ENCODE data around the gene NPC2. TPM values are rescaled to one million over a fixed set of nuclear protein-coding genes. Genes with fewer than 3 reads are reported as not detected.

The NPC2 gene
- total RNA-seq, 1 donor, result 166 TPM

DNA sequence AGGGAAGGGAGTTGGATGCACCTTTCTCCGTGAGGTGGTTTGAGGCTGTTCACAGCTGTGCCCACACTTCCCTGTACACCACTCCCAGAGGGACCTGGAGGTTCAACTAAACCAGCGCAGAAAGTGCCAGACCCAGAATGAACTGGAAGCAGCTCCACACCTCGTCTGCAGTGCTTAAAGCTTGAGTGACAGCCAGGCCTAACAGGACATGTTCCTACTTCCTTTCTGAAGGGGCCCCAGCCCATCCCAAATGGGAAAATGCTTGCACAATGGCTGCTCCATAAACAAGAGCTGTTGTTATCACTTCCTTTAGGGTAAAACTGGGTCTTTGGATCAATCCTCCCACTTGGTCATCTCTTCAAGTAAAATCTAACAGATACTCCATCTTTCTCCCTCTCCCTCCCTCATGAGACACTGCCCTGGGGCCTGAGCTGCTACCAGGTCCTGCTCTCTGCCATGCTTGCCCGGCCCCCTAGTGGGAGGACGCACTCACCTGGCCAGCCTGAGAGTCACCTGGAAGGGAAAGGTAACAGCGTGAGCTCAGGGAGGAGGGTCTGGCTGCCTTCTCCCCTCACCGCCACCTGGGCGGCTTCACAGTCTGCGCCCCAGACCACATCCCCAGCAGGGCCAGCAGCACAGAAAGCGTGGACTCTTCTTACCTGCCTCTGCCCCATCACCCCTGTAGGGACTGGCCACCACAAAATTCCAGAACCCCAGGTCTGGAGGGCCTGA is 33.9 kb upstream of the NPC2 start:
- Histone ChIP-seq H3K4me3 (ENCODE audit: low read length) (no peak overlapping the region), H3K9me3 (ENCODE audit: low read depth, low read length) (no peaks in the 10 kb centered on the region), H3K27me3 (ENCODE audit: insufficient read depth, low read length) (no peaks in the 10 kb centered on the region), H3K4me1 (ENCODE audit: insufficient read depth, low read length) (no peaks in the 10 kb centered on the region)

DNA sequence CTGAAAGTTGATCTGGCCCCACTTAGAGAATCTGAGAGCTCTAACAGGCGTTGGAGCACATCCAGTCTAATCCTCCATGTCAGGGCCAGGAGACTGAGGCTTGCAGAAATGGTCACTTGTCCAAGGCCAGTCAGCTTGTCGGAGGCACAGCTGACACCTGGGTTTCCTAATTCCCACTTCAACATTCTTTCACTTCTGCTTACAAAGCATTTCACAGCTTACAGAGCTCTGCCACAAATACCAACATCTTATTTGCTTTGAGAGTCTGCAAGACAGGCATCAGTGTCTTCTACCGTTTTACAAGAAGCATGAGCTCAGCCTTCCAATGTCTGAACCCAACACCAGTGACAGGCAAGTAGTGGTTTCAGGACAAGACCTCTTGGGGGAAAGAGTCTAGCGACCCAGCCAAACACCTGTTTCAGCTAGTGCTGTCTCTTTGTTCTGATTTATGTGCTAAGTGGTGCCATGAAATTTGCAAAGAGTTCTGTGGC is 32.3 kb upstream of the NPC2 start:
- Histone ChIP-seq H3K4me1 (ENCODE audit: insufficient read depth, low read length) (no peaks in the 10 kb centered on the region), H3K9me3 (ENCODE audit: low read depth, low read length) (no peaks in the 10 kb centered on the region), H3K4me3 (ENCODE audit: low read length) (no peak overlapping the region), H3K27me3 (ENCODE audit: insufficient read depth, low read length) (no peaks in the 10 kb centered on the region)

DNA sequence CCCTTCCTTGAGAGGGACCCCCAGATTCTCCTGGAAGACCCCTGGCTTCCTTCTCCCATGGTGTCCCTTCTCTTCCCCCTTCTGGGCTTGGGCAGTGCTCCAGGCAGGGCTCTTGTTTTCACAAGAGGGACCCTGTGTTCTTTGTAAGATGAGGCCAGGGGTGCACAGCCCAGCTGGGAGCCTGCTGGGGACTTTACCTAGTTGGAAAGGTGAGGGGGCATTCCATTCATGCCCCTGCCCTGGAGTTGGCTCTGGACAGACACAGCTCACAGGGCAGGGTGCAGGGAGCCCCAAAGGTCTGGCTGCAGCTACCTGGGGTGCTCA is 31.7 kb upstream of the NPC2 start:
- H3K4me3 ChIP-seq (ENCODE audit: low read length), result no peak overlapping the region
- no peaks in the 10 kb centered on the region for H3K27me3 ChIP-seq (ENCODE audit: insufficient read depth, low read length)
- H3K9me3 ChIP-seq (ENCODE audit: low read depth, low read length), result no peaks in the 10 kb centered on the region
- H3K4me1 ChIP-seq (ENCODE audit: insufficient read depth, low read length), result no peaks in the 10 kb centered on the region

DNA sequence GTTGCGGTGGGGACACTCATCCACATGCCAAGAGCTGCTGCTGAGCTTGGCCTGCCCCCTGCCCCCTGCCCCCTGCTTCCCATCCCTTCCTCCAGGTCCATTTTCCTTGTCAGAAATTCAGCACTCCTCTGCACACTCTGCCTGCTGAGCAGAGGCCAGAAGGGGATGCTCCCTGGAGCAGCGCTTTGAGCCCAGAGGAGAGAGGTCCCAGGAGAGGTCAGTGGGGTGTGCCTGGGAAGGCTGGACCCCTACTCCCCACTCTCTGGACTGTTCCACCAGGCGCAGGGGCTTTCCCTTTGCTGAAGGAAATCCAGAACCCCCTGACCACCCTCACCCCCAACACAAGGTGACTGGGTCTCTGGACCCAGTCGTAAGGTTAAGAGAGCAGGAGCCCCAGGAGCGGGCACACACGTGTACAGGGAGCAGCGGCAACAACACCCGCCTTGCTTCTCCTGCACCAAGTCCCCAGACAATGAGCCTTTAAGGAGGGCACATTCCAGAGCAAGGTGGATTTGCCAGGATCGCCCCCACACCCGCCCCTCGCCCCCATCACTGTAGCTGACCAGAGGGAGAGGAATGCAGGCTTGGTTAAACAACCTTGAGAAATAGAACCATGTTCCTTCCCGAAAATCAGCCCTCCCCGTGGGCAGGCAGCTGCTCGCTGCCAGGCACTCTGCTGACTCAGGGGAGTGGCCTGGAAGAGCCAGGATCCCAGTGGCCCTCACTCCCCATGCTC is 31.1 kb upstream of the NPC2 start:
- Histone ChIP-seq H3K27me3 (ENCODE audit: insufficient read depth, low read length) (no peaks in the 10 kb centered on the region), H3K9me3 (ENCODE audit: low read depth, low read length) (no peaks in the 10 kb centered on the region), H3K4me3 (ENCODE audit: low read length) (no peak overlapping the region), H3K4me1 (ENCODE audit: insufficient read depth, low read length) (no peaks in the 10 kb centered on the region)

DNA sequence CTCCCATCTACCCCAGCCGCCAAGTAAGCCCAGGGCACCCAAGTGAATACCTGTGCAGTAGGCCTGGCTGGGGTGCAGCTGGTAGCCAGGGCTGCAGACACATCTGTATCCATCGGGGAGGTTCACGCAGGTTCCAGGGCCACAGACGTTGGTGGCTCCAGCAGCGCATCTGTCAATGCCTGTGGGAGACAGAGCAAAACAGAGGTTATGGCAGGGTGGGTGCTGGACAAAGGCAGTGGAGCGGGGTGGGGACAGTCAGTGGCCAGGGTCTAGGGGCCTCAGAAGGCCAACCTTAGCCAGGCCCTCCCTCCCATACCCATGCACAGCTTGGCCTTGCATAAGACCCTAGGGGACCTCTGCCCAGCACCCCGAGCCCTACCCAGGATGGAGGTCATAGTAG is 29.6 kb upstream of the NPC2 start:
- Histone ChIP-seq H3K9me3 (ENCODE audit: low read depth, low read length) (no peaks in the 10 kb centered on the region), H3K4me3 (ENCODE audit: low read length) (no peak overlapping the region), H3K27me3 (ENCODE audit: insufficient read depth, low read length) (no peaks in the 10 kb centered on the region), H3K4me1 (ENCODE audit: insufficient read depth, low read length) (no peaks in the 10 kb centered on the region)

DNA sequence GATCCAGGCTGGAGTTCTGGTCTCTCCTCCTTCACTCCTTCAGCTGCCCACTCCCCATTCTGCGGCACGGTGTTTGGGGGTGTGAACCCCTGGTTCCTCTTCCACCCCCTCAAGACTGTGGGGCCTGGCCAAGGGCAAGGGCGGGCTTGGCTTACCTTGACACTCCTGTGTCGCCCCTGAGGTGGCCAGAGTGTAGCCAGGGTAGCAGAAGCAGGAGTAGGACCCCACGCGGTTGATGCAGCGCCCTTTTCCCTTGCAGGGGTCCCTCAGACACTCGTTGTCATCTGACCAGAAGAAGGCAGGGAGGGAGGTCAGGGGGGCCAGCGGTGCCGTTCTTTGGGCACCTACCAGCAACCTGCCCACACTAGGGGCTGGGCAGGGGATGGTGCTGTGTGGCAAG is 28.7 kb upstream of the NPC2 start:
- Histone ChIP-seq H3K4me3 (ENCODE audit: low read length) (no peak overlapping the region), H3K4me1 (ENCODE audit: insufficient read depth, low read length) (no peaks in the 10 kb centered on the region), H3K27me3 (ENCODE audit: insufficient read depth, low read length) (no peaks in the 10 kb centered on the region), H3K9me3 (ENCODE audit: low read depth, low read length) (no peaks in the 10 kb centered on the region)

DNA sequence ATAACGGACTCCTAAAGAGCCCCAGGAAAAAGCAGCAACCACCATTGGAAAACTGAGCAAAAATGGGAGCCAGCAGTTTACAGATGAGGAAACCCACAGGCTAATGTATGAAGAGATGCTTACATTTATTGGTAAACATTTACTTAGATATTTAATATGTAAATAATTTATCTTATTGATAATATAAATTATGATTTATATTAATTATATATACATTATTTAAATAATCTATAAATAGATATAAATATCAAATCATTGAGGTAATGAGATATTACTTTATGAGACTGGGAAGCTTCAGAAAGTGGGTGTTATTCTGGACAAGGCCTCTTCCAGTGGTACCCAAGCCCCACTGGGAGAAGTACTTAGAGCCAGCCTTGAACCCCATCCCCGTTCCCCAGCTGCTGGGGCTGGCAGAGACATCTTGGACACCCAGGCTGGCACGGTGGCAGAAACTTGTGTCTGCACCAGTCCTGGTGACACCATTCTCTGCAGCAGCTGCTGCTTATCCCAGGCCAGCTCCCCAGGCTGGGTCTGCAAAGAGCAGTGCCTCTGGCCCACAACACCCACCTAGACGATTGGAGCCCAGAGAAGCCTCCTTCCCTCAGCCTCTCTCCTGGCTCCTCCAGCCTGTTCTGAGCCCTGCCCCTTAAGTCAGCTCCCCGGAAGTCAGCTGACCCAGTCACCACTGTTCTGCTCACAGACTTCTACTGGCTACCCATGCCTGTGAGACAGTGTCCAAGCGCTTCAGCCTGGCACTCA is 26.4 kb upstream of the NPC2 start:
- peaks cover 10% of the 10 kb centered on the region for H3K4me1 ChIP-seq (ENCODE audit: insufficient read depth, low read length)
- H3K4me3 ChIP-seq (ENCODE audit: low read length), result no peak overlapping the region
- no peaks in the 10 kb centered on the region for H3K9me3 ChIP-seq (ENCODE audit: low read depth, low read length)
- no peaks in the 10 kb centered on the region for H3K27me3 ChIP-seq (ENCODE audit: insufficient read depth, low read length)

DNA sequence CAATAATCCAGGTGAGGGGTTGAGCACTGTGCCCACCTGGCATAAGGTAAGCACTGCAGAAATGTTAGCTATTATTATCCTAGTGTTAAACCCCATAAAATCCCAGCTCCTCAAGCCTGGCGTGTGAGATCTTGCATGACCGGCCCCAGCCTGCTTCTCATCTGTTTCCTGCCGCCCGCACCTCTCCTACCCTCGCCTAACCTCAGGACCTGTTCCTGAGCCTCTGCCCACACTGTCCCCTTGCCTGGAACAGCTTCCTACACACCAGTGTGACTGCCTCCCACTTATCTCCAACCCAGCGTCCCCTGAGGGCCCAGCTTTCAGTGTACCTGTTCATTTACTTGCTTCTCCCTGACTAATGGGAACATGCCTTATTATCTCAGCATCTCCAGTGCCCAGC is 25.1 kb upstream of the NPC2 start:
- Histone ChIP-seq H3K4me3 (ENCODE audit: low read length) (no peak overlapping the region), H3K4me1 (ENCODE audit: insufficient read depth, low read length) (peaks cover 16% of the 10 kb centered on the region), H3K9me3 (ENCODE audit: low read depth, low read length) (no peaks in the 10 kb centered on the region), H3K27me3 (ENCODE audit: insufficient read depth, low read length) (no peaks in the 10 kb centered on the region)

DNA sequence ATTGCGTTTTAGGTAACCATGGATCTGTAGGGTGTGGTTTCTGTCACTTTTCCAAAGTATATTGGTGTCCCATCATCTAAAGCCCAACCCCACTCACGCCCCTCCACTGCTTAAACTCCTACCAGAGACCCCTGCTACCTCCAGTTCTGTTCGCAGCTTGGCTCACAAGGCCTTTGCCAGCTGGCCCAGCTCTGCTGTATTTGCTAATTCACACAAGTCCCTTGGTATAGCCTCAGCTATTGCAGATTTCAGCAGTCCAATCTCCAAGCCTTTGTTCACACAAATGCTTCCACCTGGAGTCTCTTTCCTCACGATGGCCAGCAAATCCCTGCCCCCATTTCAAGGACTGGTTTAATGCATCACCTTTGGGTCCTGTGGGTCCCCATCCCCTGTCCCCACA is 24.6 kb upstream of the NPC2 start:
- Histone ChIP-seq H3K4me1 (ENCODE audit: insufficient read depth, low read length) (peaks cover 16% of the 10 kb centered on the region), H3K4me3 (ENCODE audit: low read length) (no peak overlapping the region), H3K27me3 (ENCODE audit: insufficient read depth, low read length) (no peaks in the 10 kb centered on the region), H3K9me3 (ENCODE audit: low read depth, low read length) (no peaks in the 10 kb centered on the region)

DNA sequence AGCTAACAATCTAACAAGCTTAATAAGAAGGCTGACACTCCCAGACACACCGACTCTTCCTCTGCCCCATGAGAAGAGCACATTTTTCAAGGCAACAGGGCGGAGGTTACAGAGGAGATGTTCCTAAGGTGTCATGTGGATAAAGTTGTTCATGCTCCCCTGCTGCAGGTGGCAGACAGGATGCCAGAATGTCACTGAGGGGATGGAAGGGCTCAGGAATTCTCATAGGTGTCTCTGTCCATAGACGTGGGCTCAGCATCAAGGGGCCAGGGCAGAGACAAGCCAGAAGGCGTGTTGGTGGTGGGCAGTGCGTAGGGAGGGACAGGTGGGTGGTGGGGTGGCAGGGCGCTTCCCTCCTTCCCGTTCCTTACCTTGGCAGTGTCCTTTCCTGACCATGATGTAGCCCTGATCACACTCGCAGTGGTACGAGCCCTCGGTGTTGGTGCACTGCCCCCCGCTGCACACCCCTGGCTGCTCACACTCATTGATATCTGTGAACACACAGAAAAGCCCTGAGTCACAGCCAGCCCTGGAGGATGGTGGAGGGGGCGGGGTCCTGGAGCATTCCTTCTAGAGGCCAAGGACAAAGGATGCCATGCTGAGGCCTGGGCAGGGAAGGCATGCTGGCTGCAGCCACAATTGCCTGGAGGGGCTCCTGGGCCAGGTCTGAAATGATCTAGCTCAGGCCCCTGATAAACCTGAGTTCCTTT is 23.5 kb upstream of the NPC2 start:
- H3K4me1 ChIP-seq (ENCODE audit: insufficient read depth, low read length), result peaks cover 16% of the 10 kb centered on the region
- no peaks in the 10 kb centered on the region for H3K9me3 ChIP-seq (ENCODE audit: low read depth, low read length)
- no peak overlapping the region for H3K4me3 ChIP-seq (ENCODE audit: low read length)
- H3K27me3 ChIP-seq (ENCODE audit: insufficient read depth, low read length), result no peaks in the 10 kb centered on the region

DNA sequence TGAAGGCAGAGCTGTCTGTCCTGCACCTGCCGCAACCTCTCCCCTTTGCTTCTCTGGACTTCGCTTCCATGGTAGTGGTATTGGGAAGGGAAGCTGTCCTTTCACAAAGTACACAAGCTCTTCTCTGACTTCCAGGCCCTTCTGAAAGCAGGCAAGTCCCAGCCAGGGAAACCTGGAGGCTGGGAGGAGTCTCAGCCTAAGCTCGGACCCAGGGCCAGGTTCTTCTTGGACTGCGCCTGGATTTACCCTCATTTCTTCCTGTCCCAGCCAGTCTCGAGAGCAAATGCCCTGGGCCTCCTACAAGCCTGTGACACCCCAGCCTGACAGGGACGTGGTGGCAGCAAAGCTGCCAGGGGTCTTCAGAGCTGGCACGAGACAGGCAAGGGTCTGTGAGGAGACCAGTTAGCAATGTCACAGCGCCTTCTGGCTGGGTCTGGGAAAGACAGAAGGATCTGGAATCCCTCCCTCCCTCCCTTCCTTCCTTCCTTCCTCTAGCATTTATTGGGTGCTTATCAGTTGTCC is 22.8 kb upstream of the NPC2 start:
- Histone ChIP-seq H3K4me1 (ENCODE audit: insufficient read depth, low read length) (peaks cover 16% of the 10 kb centered on the region), H3K27me3 (ENCODE audit: insufficient read depth, low read length) (no peaks in the 10 kb centered on the region), H3K9me3 (ENCODE audit: low read depth, low read length) (no peaks in the 10 kb centered on the region), H3K4me3 (ENCODE audit: low read length) (no peak overlapping the region)

DNA sequence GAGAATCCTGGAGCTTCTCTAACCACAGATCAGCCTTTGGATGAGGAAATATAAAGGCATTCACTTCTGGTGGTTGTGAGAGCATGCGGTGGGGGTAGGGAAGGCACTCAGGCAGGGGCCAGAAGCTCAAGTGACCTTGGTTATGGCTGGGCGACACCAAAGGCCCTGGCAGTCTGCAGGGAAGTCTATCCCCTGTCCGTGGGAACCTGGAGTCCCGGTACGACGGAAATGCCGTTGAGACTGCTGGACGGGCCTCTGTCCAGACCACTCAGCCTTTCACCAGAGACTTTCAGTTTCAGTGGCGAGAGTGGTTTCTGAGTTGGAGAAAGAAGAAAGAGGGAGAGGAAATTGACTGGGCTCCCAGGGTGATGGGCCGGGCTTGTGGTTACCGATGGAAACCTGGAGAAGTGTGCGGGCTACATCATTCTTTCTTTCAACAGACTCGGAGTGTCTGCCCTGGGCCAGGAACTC is 21.4 kb upstream of the NPC2 start:
- H3K9me3 ChIP-seq (ENCODE audit: low read depth, low read length), result no peaks in the 10 kb centered on the region
- H3K27me3 ChIP-seq (ENCODE audit: insufficient read depth, low read length), result no peaks in the 10 kb centered on the region
- H3K4me3 ChIP-seq (ENCODE audit: low read length), result no peak overlapping the region
- peaks cover 16% of the 10 kb centered on the region for H3K4me1 ChIP-seq (ENCODE audit: insufficient read depth, low read length)

DNA sequence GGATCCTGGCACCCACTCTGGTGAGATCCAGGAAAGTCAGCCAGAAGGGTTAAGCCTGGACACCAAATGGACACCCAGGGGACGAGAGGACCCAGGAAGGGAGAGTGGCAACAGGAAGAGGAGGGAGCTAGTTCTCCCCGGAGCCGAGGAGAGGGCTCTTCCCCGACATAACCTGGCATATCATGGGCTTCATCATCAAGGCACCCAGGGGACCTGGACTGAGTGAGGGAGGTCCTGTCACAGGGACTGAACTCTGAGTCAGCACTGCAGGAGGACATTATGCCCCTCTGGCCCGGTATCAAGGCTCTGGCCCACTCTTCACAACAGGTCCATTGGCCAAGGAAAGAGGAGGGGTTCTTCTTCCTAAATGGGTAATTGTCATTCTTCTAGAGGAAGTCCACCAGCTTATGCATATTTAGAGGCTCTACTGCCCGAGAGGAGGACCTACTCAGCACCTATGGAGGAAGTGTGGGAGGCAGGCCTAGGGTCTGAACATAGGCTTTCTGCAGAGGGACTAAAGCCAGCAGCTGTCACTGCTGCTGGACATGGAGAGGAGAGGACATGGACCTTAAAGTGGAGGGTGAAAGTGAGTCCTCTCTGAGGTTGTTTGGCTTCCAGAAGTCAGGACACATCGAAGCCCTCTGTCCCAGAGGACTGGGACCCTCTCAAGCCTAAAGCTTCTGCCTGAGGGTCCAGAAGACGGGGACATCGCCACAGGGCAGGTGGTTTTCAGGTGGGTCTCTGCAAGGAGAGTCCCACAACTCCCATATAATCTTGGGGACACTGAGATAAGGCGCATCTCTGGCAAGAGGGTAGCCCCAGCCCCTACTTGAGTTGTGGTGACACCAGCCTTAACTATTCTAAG is 19.1 kb upstream of the NPC2 start:
- H3K27me3 ChIP-seq (ENCODE audit: insufficient read depth, low read length), result no peaks in the 10 kb centered on the region
- H3K4me1 ChIP-seq (ENCODE audit: insufficient read depth, low read length), result peaks cover 16% of the 10 kb centered on the region
- H3K4me3 ChIP-seq (ENCODE audit: low read length), result no peak overlapping the region
- no peaks in the 10 kb centered on the region for H3K9me3 ChIP-seq (ENCODE audit: low read depth, low read length)

DNA sequence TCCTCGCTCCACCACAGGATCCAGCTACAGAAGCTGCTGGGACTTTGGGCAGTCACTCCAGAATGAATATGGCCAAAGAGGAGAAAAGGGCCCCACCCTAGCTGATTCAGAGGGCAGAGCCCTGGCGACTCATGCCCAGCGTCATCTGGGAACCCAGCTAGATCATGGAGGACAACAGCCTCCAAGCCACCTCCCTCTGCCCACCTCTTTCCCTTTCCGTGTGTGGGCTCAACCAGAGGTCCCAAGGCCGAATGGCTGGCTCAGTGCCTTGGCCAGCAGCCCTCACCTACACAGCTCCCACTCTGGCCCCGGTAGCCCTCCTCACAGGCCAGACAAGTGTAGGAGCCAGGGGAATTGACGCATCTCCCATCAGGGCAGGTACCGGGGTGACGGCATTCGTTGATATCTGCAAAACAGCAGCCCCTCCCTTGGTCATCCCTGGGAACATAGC is 17.9 kb upstream of the NPC2 start:
- no peaks in the 10 kb centered on the region for H3K27me3 ChIP-seq (ENCODE audit: insufficient read depth, low read length)
- no peaks in the 10 kb centered on the region for H3K9me3 ChIP-seq (ENCODE audit: low read depth, low read length)
- peaks cover 16% of the 10 kb centered on the region for H3K4me1 ChIP-seq (ENCODE audit: insufficient read depth, low read length)
- no peak overlapping the region for H3K4me3 ChIP-seq (ENCODE audit: low read length)

All from mononuclear cell (primary cell).